H1 (cell line): Measurements from ENCODE around the gene AP4M1. TPM values are rescaled to one million over a fixed set of nuclear protein-coding genes. Genes with fewer than 3 reads are reported as not detected.

Experiments used
- CHD1 ChIP-seq: IDR thresholded peaks from 2 replicates; pipeline ENCODE4 v1.6.1; 2012; ENCODE audit warnings: low read depth, low read length, improper control_type of control experiment
- HDAC2 ChIP-seq, 2 experiments: fragments of 300-600 bp in 1 of 2; sonication (generic) in 1 of 2; IDR thresholded peaks; 2 replicates each; pipeline ENCODE4 v1.6.1; 2011 to 2012; ENCODE audit warnings: low read depth in 2 of 2, low read length in 2 of 2, mild to moderate bottlenecking in 2 of 2, moderate library complexity in 2 of 2, borderline replicate concordance in 1 of 2, inconsistent platforms in 1 of 2
- JUND ChIP-seq: IDR thresholded peaks from 2 replicates; pipeline ENCODE4 v1.6.1; 2011; ENCODE audit warnings: mild to moderate bottlenecking, improper control_type of control experiment, low read length
- NRF1 ChIP-seq: IDR thresholded peaks from 2 replicates; pipeline ENCODE4 v1.6.1; 2011; ENCODE audit warnings: mild to moderate bottlenecking, low read depth, low read length, improper control_type of control experiment
- RFX5 ChIP-seq: IDR thresholded peaks from 2 replicates; pipeline ENCODE4 v1.6.1; 2011; ENCODE audit warnings: low read depth, low read length, improper control_type of control experiment, borderline replicate concordance
- RNF2 ChIP-seq: fragments of 200-900, 300-1000 bp; sonication (generic); IDR thresholded peaks from 2 replicates; pipeline ENCODE4 v1.7.1; 2016; ENCODE audit warnings: borderline replicate concordance, low read depth, mild to moderate bottlenecking, antibody characterized with exemption, low read length; ENCODE audit not compliant: poor library complexity, severe bottlenecking; ENCODE audit errors: missing control alignments
- SIX5 ChIP-seq: IDR thresholded peaks from 2 replicates; pipeline ENCODE4 v1.6.1; 2011; ENCODE audit warnings: mild to moderate bottlenecking, low read depth, low read length
- TCF12 ChIP-seq: IDR thresholded peaks from 2 replicates; pipeline ENCODE4 v1.6.1; 2011; ENCODE audit warnings: low read depth, mild to moderate bottlenecking, low read length
- TEAD4 ChIP-seq: IDR thresholded peaks from 2 replicates; pipeline ENCODE4 v1.6.1; 2012; ENCODE audit warnings: low read depth, low read length, inconsistent platforms, mixed read lengths
- YY1 ChIP-seq: IDR thresholded peaks from 2 replicates; pipeline ENCODE4 v1.6.1; 2011; ENCODE audit warnings: low read depth, mild to moderate bottlenecking, low read length
- polyA plus RNA-seq, 7 experiments: library from polyadenylated mRNA; depleted of rRNA in 3 of 7; stranded (reverse) in 5 of 7; unstranded in 2 of 7; fragments of >200 nt in 5 of 7; fragments of 200-250 nt in 2 of 7; gene quantifications; 1 replicate in 5 of 7; 2 replicates in 1 of 7; 4 replicates in 1 of 7; pipeline versions ENCODE4 v1.2.1 to v1.2.3, GENCODE V29; 2011 to 2013; ENCODE audit warnings: missing spikeins in 2 of 7, mixed read lengths in 2 of 7
- total RNA-seq: library from RNA; stranded (reverse); fragmentation: NEBNext Ultra II Directional; extraction: Animal tissue kit (Norgen Biotek cat#: 25700); gene quantifications from 2 replicates; pipeline ENCODE4 v1.2.1, GENCODE V29; 2021

The AP4M1 gene
- total and polyA plus RNA-seq, 2 of the 8 experiments (the other 6 are each of a cell fraction or from before 2014, with no cell fraction given) = 15.2 to 16.6 TPM

DNA sequence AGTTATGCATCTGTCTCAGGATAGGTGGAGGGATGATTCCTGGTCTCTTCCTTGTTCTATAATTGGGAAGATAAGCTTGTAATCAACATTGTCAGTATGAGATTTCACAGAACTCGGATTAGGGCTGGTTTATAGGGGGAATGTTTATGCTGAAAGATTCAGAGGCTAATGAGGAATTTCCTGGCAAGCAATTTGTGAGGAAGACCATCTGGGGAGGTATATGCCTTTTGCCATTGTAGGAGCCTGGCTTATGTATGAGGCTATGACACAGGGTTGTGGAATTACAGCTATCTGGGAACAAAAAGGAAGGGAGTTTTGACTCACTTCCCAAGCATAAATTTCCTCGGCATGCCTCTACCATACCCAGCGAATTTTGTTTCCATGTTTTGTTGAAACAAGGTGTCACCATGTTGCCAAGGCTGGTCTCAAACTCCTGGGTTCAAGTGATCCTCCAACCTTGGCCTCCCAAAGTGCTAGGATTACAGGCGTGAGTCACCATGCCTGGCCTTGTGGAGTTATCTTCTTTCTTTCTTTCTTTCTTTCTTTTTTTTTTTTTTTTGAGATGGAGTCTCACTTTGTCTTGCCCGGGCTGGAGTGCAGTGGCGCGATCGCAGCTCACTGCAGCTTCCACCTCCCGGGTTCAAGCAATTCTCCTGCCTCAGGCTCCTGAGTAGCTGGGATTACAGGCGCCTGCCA lies 14.2 kb upstream of the AP4M1 start (continued):
- no peak for TF ChIP-seq JUND
- TF ChIP-seq SIX5 = no peak
- TF ChIP-seq TEAD4 = no peak
- no peak for TF ChIP-seq TCF12
- no peak for TF ChIP-seq YY1
- TF ChIP-seq HDAC2 (IDR thresholded peaks at IDR 0.05; ENCODE audit: borderline replicate concordance in 1 of 2, low read depth in 2 of 2, low read length in 2 of 2) = no peak
- TF ChIP-seq NRF1 = no peak
- no peak for TF ChIP-seq RFX5
- TF ChIP-seq CHD1 = no peak
- no peak for TF ChIP-seq RNF2
